ENCODE results near the gene ING3. TPM values are rescaled to one million over a fixed set of nuclear protein-coding genes. Genes with fewer than 3 reads are reported as not detected.

Gene ING3
- total and polyA plus RNA-seq, 9 of the 15 experiments (the other 6 are each of a cell fraction or from before 2014, with no cell fraction given) = 22.8 to 233 (median 50.4) TPM

DNA sequence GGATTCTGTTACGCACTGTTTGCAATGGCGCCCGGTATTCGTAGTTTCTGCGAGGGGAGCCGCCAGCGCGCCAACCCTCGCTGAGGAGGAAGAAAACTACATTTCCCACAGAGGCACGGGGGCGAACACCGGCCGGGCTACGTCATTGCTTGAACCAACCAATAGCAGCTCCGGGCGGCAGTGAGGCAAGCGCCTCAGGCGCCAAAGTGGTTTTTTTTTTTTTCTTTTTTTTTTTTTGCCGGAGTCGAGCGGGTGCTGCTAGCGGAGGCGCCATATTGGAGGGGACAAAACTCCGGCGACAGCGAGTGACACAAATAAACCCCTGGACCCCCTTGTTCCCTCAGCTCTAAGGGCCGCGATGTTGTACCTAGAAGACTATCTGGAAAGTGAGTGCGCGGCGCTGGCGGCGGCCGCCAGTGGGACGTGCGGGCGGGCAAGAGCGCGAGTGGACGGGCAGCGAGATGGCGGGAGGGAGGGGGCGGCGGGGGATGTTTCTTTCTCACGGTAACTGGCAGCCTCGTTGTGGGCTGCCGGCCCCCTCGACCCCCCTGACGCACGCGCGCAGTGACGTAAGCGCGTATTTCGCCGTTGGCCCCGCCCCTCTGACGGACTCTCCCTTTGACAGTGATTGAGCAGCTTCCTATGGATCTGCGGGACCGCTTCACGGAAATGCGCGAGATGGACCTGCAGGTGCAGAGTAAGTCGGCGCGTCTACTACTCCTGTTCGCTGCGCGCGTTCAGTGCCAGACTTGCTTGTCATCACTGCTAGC lies at the start of gene ING3 (continued):
- TF ChIP-seq, protein P1, sequence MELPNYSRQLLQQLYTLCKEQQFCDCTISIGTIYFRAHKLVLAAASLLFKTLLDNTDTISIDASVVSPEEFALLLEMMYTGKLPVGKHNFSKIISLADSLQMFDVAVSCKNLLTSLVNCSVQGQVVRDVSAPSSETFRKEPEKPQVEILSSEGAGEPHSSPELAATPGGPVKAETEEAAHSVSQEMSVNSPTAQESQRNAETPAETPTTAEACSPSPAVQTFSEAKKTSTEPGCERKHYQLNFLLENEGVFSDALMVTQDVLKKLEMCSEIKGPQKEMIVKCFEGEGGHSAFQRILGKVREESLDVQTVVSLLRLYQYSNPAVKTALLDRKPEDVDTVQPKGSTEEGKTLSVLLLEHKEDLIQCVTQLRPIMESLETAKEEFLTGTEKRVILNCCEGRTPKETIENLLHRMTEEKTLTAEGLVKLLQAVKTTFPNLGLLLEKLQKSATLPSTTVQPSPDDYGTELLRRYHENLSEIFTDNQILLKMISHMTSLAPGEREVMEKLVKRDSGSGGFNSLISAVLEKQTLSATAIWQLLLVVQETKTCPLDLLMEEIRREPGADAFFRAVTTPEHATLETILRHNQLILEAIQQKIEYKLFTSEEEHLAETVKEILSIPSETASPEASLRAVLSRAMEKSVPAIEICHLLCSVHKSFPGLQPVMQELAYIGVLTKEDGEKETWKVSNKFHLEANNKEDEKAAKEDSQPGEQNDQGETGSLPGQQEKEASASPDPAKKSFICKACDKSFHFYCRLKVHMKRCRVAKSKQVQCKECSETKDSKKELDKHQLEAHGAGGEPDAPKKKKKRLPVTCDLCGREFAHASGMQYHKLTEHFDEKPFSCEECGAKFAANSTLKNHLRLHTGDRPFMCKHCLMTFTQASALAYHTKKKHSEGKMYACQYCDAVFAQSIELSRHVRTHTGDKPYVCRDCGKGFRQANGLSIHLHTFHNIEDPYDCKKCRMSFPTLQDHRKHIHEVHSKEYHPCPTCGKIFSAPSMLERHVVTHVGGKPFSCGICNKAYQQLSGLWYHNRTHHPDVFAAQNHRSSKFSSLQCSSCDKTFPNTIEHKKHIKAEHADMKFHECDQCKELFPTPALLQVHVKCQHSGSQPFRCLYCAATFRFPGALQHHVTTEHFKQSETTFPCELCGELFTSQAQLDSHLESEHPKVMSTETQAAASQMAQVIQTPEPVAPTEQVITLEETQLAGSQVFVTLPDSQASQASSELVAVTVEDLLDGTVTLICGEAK (IDR thresholded peaks at IDR 0.05) = peak; percentile 40; the same call in 1 of the 2 replicates
- TF ChIP-seq, protein P1 (CRISPR knock-in tag; IDR thresholded peaks at IDR 0.05) = no peak
- TF ChIP-seq KDM5B (IDR thresholded peaks at IDR 0.05; ENCODE audit: insufficient replicate concordance, low read depth, low read length) = peak; percentile 80
- peak; percentile 55 for TF ChIP-seq WHSC1 (IDR thresholded peaks at IDR 0.05; ENCODE audit: low read length)
- TF ChIP-seq, protein P2, sequence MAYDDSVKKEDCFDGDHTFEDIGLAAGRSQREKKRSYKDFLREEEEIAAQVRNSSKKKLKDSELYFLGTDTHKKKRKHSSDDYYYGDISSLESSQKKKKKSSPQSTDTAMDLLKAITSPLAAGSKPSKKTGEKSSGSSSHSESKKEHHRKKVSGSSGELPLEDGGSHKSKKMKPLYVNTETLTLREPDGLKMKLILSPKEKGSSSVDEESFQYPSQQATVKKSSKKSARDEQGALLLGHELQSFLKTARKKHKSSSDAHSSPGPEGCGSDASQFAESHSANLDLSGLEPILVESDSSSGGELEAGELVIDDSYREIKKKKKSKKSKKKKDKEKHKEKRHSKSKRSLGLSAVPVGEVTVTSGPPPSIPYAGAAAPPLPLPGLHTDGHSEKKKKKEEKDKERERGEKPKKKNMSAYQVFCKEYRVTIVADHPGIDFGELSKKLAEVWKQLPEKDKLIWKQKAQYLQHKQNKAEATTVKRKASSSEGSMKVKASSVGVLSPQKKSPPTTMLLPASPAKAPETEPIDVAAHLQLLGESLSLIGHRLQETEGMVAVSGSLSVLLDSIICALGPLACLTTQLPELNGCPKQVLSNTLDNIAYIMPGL (CRISPR knock-in tag; IDR thresholded peaks at IDR 0.05) = peak; percentile 78; the same call in 1 of the 2 replicates
- TF ChIP-seq, protein P3, sequence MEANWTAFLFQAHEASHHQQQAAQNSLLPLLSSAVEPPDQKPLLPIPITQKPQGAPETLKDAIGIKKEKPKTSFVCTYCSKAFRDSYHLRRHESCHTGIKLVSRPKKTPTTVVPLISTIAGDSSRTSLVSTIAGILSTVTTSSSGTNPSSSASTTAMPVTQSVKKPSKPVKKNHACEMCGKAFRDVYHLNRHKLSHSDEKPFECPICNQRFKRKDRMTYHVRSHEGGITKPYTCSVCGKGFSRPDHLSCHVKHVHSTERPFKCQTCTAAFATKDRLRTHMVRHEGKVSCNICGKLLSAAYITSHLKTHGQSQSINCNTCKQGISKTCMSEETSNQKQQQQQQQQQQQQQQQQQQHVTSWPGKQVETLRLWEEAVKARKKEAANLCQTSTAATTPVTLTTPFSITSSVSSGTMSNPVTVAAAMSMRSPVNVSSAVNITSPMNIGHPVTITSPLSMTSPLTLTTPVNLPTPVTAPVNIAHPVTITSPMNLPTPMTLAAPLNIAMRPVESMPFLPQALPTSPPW (CRISPR knock-in tag; IDR thresholded peaks at IDR 0.05) = peak; percentile 100
- no peak for TF ChIP-seq RBM34 (IDR thresholded peaks at IDR 0.05; ENCODE audit: borderline replicate concordance, insufficient read depth, low read length)
- TF ChIP-seq ZC3H8 (IDR thresholded peaks at IDR 0.05) = no peak
- peak; percentile 40; the same call in 1 of the 2 replicates for TF ChIP-seq C11orf30 (IDR thresholded peaks at IDR 0.05; ENCODE audit: low read depth)
- peak; percentile 93 for TF ChIP-seq POLR2H (tag; IDR thresholded peaks at IDR 0.05; ENCODE audit: low read depth)
- peak; percentile 1 for TF ChIP-seq ZFP36 (IDR thresholded peaks at IDR 0.05; ENCODE audit: low read depth, low read length, partially characterized antibody)
- TF ChIP-seq, protein P4, sequence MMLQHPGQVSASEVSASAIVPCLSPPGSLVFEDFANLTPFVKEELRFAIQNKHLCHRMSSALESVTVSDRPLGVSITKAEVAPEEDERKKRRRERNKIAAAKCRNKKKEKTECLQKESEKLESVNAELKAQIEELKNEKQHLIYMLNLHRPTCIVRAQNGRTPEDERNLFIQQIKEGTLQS (IDR thresholded peaks at IDR 0.05) = peak; percentile 85
- TF ChIP-seq, protein P4 (CRISPR knock-in tag; conservative IDR thresholded peaks at IDR 0.05) = peak; percentile 86
- no peak for TF ChIP-seq ZNF311 (CRISPR knock-in tag; IDR thresholded peaks at IDR 0.05)
